ENCODE results near the gene CATSPERD. TPM values are rescaled to one million over a fixed set of nuclear protein-coding genes. Genes with fewer than 3 reads are reported as not detected.
A peak's percentile ranks its signal among the peaks of the same experiment; 100 is the strongest.

CATSPERD gene
- polyA plus RNA-seq, 3 donors: not detected

DNA sequence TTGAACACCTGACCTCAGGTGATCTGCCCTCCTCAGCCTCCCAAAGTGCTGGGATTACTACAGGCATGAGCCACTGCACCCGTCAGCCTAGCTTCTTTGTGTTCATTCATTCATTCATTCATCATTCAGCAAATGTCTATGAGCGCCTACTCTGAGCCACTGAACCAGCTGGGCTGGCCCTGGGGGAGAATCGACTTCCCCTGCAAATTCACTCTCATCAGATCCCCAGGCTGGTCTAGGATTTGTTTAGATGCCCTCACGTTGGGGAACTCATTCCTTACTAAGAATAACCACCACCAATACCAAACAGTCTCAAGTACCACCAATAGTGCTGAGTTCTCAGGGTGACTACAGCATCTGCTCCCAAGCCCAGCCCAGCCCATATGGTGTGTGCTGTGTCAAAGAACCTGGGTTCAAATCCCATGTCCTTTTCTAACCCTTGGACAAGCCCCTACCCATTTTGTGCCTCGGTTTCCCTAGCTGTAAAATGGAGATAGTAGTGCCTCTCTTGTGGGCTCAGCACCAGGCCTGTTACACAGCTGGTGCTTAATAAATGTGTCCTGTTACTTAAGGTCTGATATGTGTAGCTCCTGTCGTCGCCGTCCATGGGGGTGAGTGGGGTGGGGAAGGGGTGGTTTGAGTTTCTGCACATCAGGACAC is 101.2 kb downstream of the CATSPERD start:
- H3K4me2 ChIP-seq (replicated peaks; ENCODE audit: extremely low read depth, low read length, poor library complexity, severe bottlenecking): no peak overlapping the region
- intact Hi-C loops (cut with micrococcal nuclease): no loop called here
- H3K9me3 ChIP-seq (replicated peaks in 1 of 2; ENCODE audit: control insufficient read depth in 1 of 2, insufficient read depth in 1 of 2, low read length in 2 of 2): no peaks in the 10 kb centered on the region
- no peak overlapping the region for H3K4me3 ChIP-seq (replicated peaks in 1 of 3; ENCODE audit: low read depth in 2 of 3, low read length in 3 of 3)
- H4K20me1 ChIP-seq (ENCODE audit: insufficient read depth, low read length): no peaks in the 10 kb centered on the region
- H3K4me1 Mint-ChIP-seq: peaks cover 2% of the 10 kb centered on the region
- no peak overlapping the region for H3K4me3 Mint-ChIP-seq
- peaks cover 11 to 16% (median 11%) of the 10 kb centered on the region in 3 donors for H3K27me3 Mint-ChIP-seq (ENCODE audit: low read depth in 3 of 3)
- WGBS (ENCODE audit: insufficient coverage): 59% methylated on average over 4 of the region's 8 CpGs
- no peak overlapping the region for H3K9ac ChIP-seq (ENCODE audit: insufficient read depth, low read length, poor library complexity, severe bottlenecking)
- no peak overlapping the region for H3K27ac ChIP-seq (ENCODE audit: low read depth in 1 of 2, low read length in 2 of 2)
- no peaks in the 10 kb centered on the region for H3K36me3 ChIP-seq (replicated peaks in 1 of 2; ENCODE audit: control insufficient read depth in 1 of 2, insufficient read depth in 2 of 2, low read length in 2 of 2)
- no peak for DNase-seq
- TF ChIP-seq, protein P1, sequence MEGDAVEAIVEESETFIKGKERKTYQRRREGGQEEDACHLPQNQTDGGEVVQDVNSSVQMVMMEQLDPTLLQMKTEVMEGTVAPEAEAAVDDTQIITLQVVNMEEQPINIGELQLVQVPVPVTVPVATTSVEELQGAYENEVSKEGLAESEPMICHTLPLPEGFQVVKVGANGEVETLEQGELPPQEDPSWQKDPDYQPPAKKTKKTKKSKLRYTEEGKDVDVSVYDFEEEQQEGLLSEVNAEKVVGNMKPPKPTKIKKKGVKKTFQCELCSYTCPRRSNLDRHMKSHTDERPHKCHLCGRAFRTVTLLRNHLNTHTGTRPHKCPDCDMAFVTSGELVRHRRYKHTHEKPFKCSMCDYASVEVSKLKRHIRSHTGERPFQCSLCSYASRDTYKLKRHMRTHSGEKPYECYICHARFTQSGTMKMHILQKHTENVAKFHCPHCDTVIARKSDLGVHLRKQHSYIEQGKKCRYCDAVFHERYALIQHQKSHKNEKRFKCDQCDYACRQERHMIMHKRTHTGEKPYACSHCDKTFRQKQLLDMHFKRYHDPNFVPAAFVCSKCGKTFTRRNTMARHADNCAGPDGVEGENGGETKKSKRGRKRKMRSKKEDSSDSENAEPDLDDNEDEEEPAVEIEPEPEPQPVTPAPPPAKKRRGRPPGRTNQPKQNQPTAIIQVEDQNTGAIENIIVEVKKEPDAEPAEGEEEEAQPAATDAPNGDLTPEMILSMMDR (IDR thresholded peaks at IDR 0.05): no peak
- H3K79me2 ChIP-seq (ENCODE audit: insufficient read depth, low read length): no peaks in the 10 kb centered on the region
- peak overlapping the region in 1 of 7 donors; percentile 63 for H3K27ac Mint-ChIP-seq
- no peaks in the 10 kb centered on the region for H3K36me3 Mint-ChIP-seq
- H3K27me3 ChIP-seq (ENCODE audit: control insufficient read depth in 2 of 2, insufficient read depth in 2 of 2, low read length in 2 of 2): no peaks in the 10 kb centered on the region
- H3K4me1 ChIP-seq (ENCODE audit: control insufficient read depth in 1 of 2, insufficient read depth in 2 of 2, low read length in 2 of 2): peaks cover 0 to 2% of the 10 kb centered on the region in 2 donors
- H3K9me3 Mint-ChIP-seq: peaks cover 0 to 3% (median 2%) of the 10 kb centered on the region in 7 donors
- no peak overlapping the region for H2AFZ ChIP-seq (ENCODE audit: insufficient read depth, low read depth, low read length, poor library complexity, severe bottlenecking)

DNA sequence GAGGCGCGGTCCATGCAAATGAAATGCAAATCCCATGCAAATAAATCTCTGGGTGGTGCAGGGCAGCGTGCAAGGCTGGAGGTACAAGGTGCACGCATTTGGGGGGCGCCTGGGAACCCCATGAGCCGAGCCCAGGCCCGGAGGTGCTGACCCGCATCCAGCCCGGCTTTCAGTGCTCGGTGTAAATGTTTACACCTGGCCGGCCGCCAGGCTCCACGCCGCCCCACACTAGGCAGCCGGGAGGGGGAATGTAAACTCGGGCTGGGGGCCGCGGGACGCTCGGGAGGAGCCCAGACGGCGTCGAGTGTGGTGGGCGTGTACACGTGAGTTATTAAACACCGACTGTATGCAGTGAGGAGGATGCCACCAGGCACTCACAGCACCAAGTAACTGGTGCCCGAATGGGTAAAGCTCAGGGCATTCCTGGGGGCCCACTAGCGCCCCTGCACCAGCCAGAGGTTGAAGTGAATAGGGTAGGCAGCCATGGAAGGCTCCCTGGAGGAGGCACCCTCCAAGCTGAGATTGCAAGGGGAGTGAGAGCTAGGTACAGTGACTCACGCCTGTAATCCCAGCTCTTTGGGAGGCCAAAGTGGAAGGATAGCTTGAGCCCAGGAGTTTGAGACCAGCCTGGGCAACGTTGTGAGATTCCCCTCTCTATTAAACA is 101.9 kb downstream of the CATSPERD start:
- H3K4me3 Mint-ChIP-seq: no peak overlapping the region
- H3K9me3 Mint-ChIP-seq: peaks cover 0 to 8% (median 4%) of the 10 kb centered on the region in 7 donors
- Histone ChIP-seq H4K20me1 (ENCODE audit: insufficient read depth, low read length) (no peaks in the 10 kb centered on the region), H3K9me3 (replicated peaks in 1 of 2; ENCODE audit: control insufficient read depth in 1 of 2, insufficient read depth in 1 of 2, low read length in 2 of 2) (no peaks in the 10 kb centered on the region), H3K4me3 (replicated peaks in 1 of 3; ENCODE audit: low read depth in 2 of 3, low read length in 3 of 3) (no peak overlapping the region), H2AFZ (ENCODE audit: insufficient read depth, low read depth, low read length, poor library complexity, severe bottlenecking) (no peak overlapping the region), H3K4me1 (ENCODE audit: control insufficient read depth in 1 of 2, insufficient read depth in 2 of 2, low read length in 2 of 2) (peaks cover 4 to 9% of the 10 kb centered on the region in 2 donors), H3K79me2 (ENCODE audit: insufficient read depth, low read length) (no peaks in the 10 kb centered on the region), H3K27me3 (ENCODE audit: control insufficient read depth in 2 of 2, insufficient read depth in 2 of 2, low read length in 2 of 2) (no peaks in the 10 kb centered on the region), H3K36me3 (replicated peaks in 1 of 2; ENCODE audit: control insufficient read depth in 1 of 2, insufficient read depth in 2 of 2, low read length in 2 of 2) (no peaks in the 10 kb centered on the region), H3K27ac (ENCODE audit: low read depth in 1 of 2, low read length in 2 of 2) (no peak overlapping the region), H3K9ac (ENCODE audit: insufficient read depth, low read length, poor library complexity, severe bottlenecking) (no peak overlapping the region), H3K4me2 (replicated peaks; ENCODE audit: extremely low read depth, low read length, poor library complexity, severe bottlenecking) (no peak overlapping the region)
- peaks cover 11 to 18% (median 11%) of the 10 kb centered on the region in 3 donors for H3K27me3 Mint-ChIP-seq (ENCODE audit: low read depth in 3 of 3)
- DNase-seq: no peak
- no peak overlapping the region for H3K27ac Mint-ChIP-seq
- peaks cover 8% of the 10 kb centered on the region for H3K4me1 Mint-ChIP-seq
- intact Hi-C loops (cut with micrococcal nuclease): no loop called here
- TF ChIP-seq, protein P1 (IDR thresholded peaks at IDR 0.05): no peak
- no peaks in the 10 kb centered on the region for H3K36me3 Mint-ChIP-seq
- 79% methylated on average over 23 of the region's 30 CpGs for WGBS (ENCODE audit: insufficient coverage)
